Spleen (tissue), 11 donors: Measurements from ENCODE around the gene SMAD3. TPM values are rescaled to one million over a fixed set of nuclear protein-coding genes. Genes with fewer than 3 reads are reported as not detected.

Source experiments
- DNase-seq: peaks from one replicate; pipeline ENCODE4 v3.0.0-alpha.2; 2020
- H3K27ac ChIP-seq, 8 donors: fragments of 200-600 bp; sonication (generic) in 7 of 8; 1 replicate in 4 of 8; 2 replicates in 4 of 8; pipeline versions ENCODE4 v1.5.0 to v1.8.0; 2016 to 2021; ENCODE audit warnings: inconsistent platforms in 4 of 8, mild to moderate bottlenecking in 4 of 8, moderate library complexity in 1 of 8
- H3K27me3 ChIP-seq, 7 donors: fragments of 200-600 bp; sonication (generic) in 6 of 7; replicated peaks in 1 of 7; 1 replicate in 4 of 7; 2 replicates in 3 of 7; pipeline versions ENCODE4 v1.5.0 to v1.8.0; 2016 to 2021; ENCODE audit warnings: inconsistent platforms in 3 of 7, mild to moderate bottlenecking in 1 of 7
- H3K36me3 ChIP-seq, 6 donors: fragments of 200-600 bp; sonication (generic) in 5 of 6; 1 replicate in 4 of 6; 2 replicates in 2 of 6; pipeline versions ENCODE4 v1.5.0 to v1.8.0; 2016 to 2021; ENCODE audit warnings: inconsistent platforms in 2 of 6
- H3K4me1 ChIP-seq, 6 donors: fragments of 200-600 bp; sonication (generic) in 5 of 6; 1 replicate in 3 of 6; 2 replicates in 3 of 6; pipeline versions ENCODE4 v1.5.0 to v1.8.0; 2016 to 2021; ENCODE audit warnings: inconsistent platforms in 3 of 6
- H3K4me3 ChIP-seq, 8 donors: fragments of 200-600 bp; sonication (generic) in 7 of 8; 1 replicate in 4 of 8; 2 replicates in 4 of 8; pipeline versions ENCODE4 v1.5.0 to v1.8.0; 2016 to 2021; ENCODE audit warnings: inconsistent platforms in 4 of 8, mild to moderate bottlenecking in 4 of 8, moderate library complexity in 2 of 8
- H3K9me3 ChIP-seq, 8 donors: fragments of 200-600 bp; sonication (generic) in 7 of 8; 1 replicate in 4 of 8; 2 replicates in 4 of 8; pipeline versions ENCODE4 v1.5.0 to v1.8.0; 2016 to 2021; ENCODE audit warnings: inconsistent platforms in 4 of 8
- CTCF ChIP-seq, 11 experiments: fragments of 200-600 bp in 7 of 11; fragments of 450-650 bp in 4 of 11; sonication (generic) in 4 of 11; IDR thresholded peaks in 8 of 11; conservative IDR thresholded peaks in 3 of 11; 1 replicate in 7 of 11; 2 replicates in 4 of 11; pipeline versions ENCODE4 v1.4.0 to v1.8.0; 2016 to 2021; ENCODE audit warnings: antibody characterized with exemption in 11 of 11, inconsistent platforms in 4 of 11, mild to moderate bottlenecking in 1 of 11
- POLR2A ChIP-seq, 3 donors: fragments of 450-650 bp; IDR thresholded peaks; one replicate each; pipeline ENCODE4 v1.5.1; 2017; ENCODE audit warnings: antibody characterized with exemption in 3 of 3, mild to moderate bottlenecking in 1 of 3
- POLR2AphosphoS5 ChIP-seq, 3 donors: sonication (generic); formaldehyde crosslinking; IDR thresholded peaks; one replicate each; pipeline ENCODE4 v1.5.1; 2017; ENCODE audit warnings: antibody characterized with exemption in 3 of 3
- WGBS, 5 donors: extraction: QIAGEN DNeasy Blood & Tissue Kit in 3 of 5; methylation state at CpG; one replicate each; pipeline versions ENCODE4 v1.1.5 to v1.1.7; 2013 to 2018; 5-methylcytosine and 5-hydroxymethylcytosine counted together
- intact Hi-C: fragments of 100-400 bp; cut with DNase I; formaldehyde crosslinking; loops from one replicate; pipeline ENCODE4 v1.15.0; 2023; ENCODE audit warnings: low total_unique reads
- polyA plus RNA-seq, 3 donors: library from polyadenylated mRNA; stranded (reverse); fragments of 200-250 nt; gene quantifications; one replicate each; pipeline ENCODE4 v1.2.1, GENCODE V29; 2013
- total RNA-seq, 7 donors: library from RNA; depleted of rRNA in 3 of 7; stranded (reverse); fragments of >200 nt in 3 of 7; fragmentation: NEBNext Ultra II Directional in 4 of 7; extraction: Animal tissue kit (Norgen Biotek cat#: 25700) in 4 of 7; gene quantifications; one replicate each; pipeline versions ENCODE4 v1.1.0 to v1.2.1, GENCODE V29; 2016 to 2021
- donor health status: healthy with polysubstance abuse.
- donor health status: DM: no; HTN: no; CAD: no; lungs with moderate emphysema.
- donor health status: DM: no; HTN: no; CAD: no.
- donor health status: Bipolar disorder and iron deficiency.
- donor health status: healthy.
- donor health status: DM: no; HTN: no; CAD: no.
- donor health status: DM: yes; HTN: yes; CAD: no.

Gene SMAD3
- total and polyA plus RNA-seq, 10 donors: 8.3 to 78.4 (median 33.7) TPM

- peaks cover 0 to 7% (median 0%) of the 10 kb centered on the region in 8 donors for H3K9me3 ChIP-seq
- H3K4me1 ChIP-seq: peaks cover 64 to 96% (median 82%) of the 10 kb centered on the region in 6 donors
- no peak for DNase-seq
- no peaks in the 10 kb centered on the region for H3K27me3 ChIP-seq
- H3K27ac ChIP-seq: peak overlapping the region in 5 of 8 donors; percentile 39 to 93 (median 89)
- intact Hi-C loops: no loop called here
- no peaks in the 10 kb centered on the region for H3K36me3 ChIP-seq
- WGBS, 5 donors: 85 to 100% (median 92%) methylated on average over 1 of the region's 1 CpG
- TF ChIP-seq POLR2A (IDR thresholded peaks at IDR 0.05) (no peak), POLR2AphosphoS5 (IDR thresholded peaks at IDR 0.05) (no peak), CTCF (IDR thresholded peaks at IDR 0.05 in 8 of 11, conservative IDR thresholded peaks at IDR 0.05 in 3 of 11) (no peak)
- H3K4me3 ChIP-seq: no peak overlapping the region
These were observed 50.2 kb downstream of the SMAD3 start for GRCh38 chr15:67115586-67115969.

GRCh38 chr15:67116742-67117141 lies 51.3 kb downstream of the SMAD3 start:
- no peaks in the 10 kb centered on the region for H3K27me3 ChIP-seq
- 39 to 53% (median 49%) methylated on average over 2 of the region's 2 CpGs for WGBS, 5 donors
- H3K4me1 ChIP-seq: peaks cover 74 to 96% (median 86%) of the 10 kb centered on the region in 6 donors
- no peak overlapping the region for H3K4me3 ChIP-seq
- TF ChIP-seq CTCF (IDR thresholded peaks at IDR 0.05 in 8 of 11, conservative IDR thresholded peaks at IDR 0.05 in 3 of 11) (no peak), POLR2AphosphoS5 (IDR thresholded peaks at IDR 0.05) (no peak), POLR2A (IDR thresholded peaks at IDR 0.05) (no peak)
- peak overlapping the region; percentile 2 to 93 (median 66) for H3K27ac ChIP-seq
- no peaks in the 10 kb centered on the region for H3K36me3 ChIP-seq
- intact Hi-C loops: no loop called here
- peak; percentile 33 for DNase-seq
- no peaks in the 10 kb centered on the region for H3K9me3 ChIP-seq

GRCh38 chr15:67117370-67117769 lies 52.0 kb downstream of the SMAD3 start:
- Histone ChIP-seq H3K4me3 (no peak overlapping the region), H3K27me3 (no peaks in the 10 kb centered on the region), H3K9me3 (no peaks in the 10 kb centered on the region), H3K27ac (peak overlapping the region; percentile 2 to 93 (median 66)), H3K4me1 (peaks cover 81 to 98% (median 92%) of the 10 kb centered on the region in 6 donors), H3K36me3 (no peaks in the 10 kb centered on the region)
- DNase-seq: peak; percentile 69
- WGBS, 5 donors: 13 to 29% (median 17%) methylated on average over 3 of the region's 3 CpGs
- TF ChIP-seq POLR2AphosphoS5 (IDR thresholded peaks at IDR 0.05) (no peak), POLR2A (IDR thresholded peaks at IDR 0.05) (no peak), CTCF (IDR thresholded peaks at IDR 0.05 in 8 of 11, conservative IDR thresholded peaks at IDR 0.05 in 3 of 11) (no peak)
- intact Hi-C loops: no loop called here

- Histone ChIP-seq H3K9me3 (no peaks in the 10 kb centered on the region), H3K4me1 (peaks cover 76 to 100% (median 96%) of the 10 kb centered on the region in 6 donors), H3K27me3 (no peaks in the 10 kb centered on the region), H3K36me3 (no peaks in the 10 kb centered on the region), H3K27ac (peak overlapping the region in 7 of 8 donors; percentile 3 to 93 (median 90)), H3K4me3 (no peak overlapping the region)
- WGBS, 5 donors: 93 to 98% (median 97%) methylated on average over 5 of the region's 5 CpGs
- peak; percentile 14 for DNase-seq
- TF ChIP-seq POLR2AphosphoS5 (IDR thresholded peaks at IDR 0.05) (no peak), POLR2A (IDR thresholded peaks at IDR 0.05) (no peak), CTCF (IDR thresholded peaks at IDR 0.05 in 8 of 11, conservative IDR thresholded peaks at IDR 0.05 in 3 of 11) (no peak)
- intact Hi-C loops: no loop called here
These were observed 53.4 kb downstream of the SMAD3 start for GRCh38 chr15:67118808-67119207.
